Mucosa of descending colon (tissue), 3 donors: ENCODE measurements around the gene CLDN19. TPM values are rescaled to one million over a fixed set of nuclear protein-coding genes. Genes with fewer than 3 reads are reported as not detected.

Source experiments
- ATAC-seq: fragments of 200-7000 bp; cut with Tn5 transposase; one replicate; pipeline ENCODE4 v1.9.1; 2020; ENCODE audit warnings: mild to moderate bottlenecking, moderate library complexity
- DNase-seq, 3 donors: peaks; one replicate each; pipeline ENCODE4 v3.0.0-alpha.2; 2020
- H3K36me3 ChIP-seq: fragments of 200-600 bp; one replicate; pipeline ENCODE4 v1.8.0; 2021; ENCODE audit warnings: low read depth, mild to moderate bottlenecking
- H3K4me1 ChIP-seq: fragments of 200-600 bp; one replicate; pipeline ENCODE4 v1.8.0; 2021; ENCODE audit warnings: low read depth, mild to moderate bottlenecking
- H3K4me3 ChIP-seq: fragments of 200-600 bp; one replicate; pipeline ENCODE4 v1.8.0; 2021; ENCODE audit warnings: mild to moderate bottlenecking
- H3K9me3 ChIP-seq: fragments of 200-600 bp; one replicate; pipeline ENCODE4 v1.8.0; 2021; ENCODE audit warnings: mild to moderate bottlenecking
- CTCF ChIP-seq: fragments of 200-600 bp; IDR thresholded peaks from one replicate; pipeline ENCODE4 v1.8.0; 2022; ENCODE audit warnings: antibody characterized with exemption, mild to moderate bottlenecking
- intact Hi-C, 2 donors: fragments of 100-400 bp; cut with DNase I in 1 of 2; cut with micrococcal nuclease in 1 of 2; formaldehyde crosslinking; loops; one replicate each; pipeline versions ENCODE4 v1.11.0 to v1.11.1; 2022; cut with DNase I, micrococcal nuclease
- total RNA-seq, 3 donors: library from RNA; stranded (reverse); fragmentation: NEBNext Ultra II Directional in 2 of 3; extraction: Animal tissue kit (Norgen Biotek cat#: 25700) in 2 of 3; gene quantifications; one replicate each; pipeline versions ENCODE4 v1.2.1 to v1.2.4, GENCODE V29; 2021 to 2023
- donor health status: DM: no; HTN: no; CAD: no; lungs with moderate emphysema.
- donor health status: DM: no; HTN: no; CAD: no.
- donor health status: DM: no; HTN: yes; CAD: no.

Gene CLDN19
- total RNA-seq, 3 donors from 2014 or later = 0.09 TPM; not detected in 2

DNA sequence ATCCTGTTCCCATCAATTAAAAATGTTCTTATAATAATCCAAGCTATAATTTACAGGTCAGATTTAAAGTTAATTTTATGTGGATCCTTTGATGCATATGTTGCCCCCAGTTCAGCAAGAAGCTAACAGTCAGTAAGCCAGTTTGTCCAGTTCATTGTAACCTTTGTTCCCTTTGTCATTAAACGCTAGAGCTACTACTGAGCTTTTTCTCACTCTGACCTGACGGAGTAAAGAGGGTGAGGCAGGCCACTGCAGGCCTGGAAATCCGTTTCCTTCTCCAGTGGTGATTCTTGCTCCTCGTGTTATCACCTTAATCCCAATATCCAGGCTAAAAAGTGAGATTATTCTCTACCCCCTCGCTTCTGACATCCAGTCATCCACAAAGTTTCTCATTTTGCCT lies 47.6 kb downstream of the CLDN19 start:
- intact Hi-C loops = no loop called here
- ATAC-seq (peak; percentile 92), DNase-seq (peak in 1 of 3 donors; percentile 69)
- Histone ChIP-seq H3K36me3 (no peaks in the 10 kb centered on the region), H3K4me1 (peaks cover 51% of the 10 kb centered on the region), H3K4me3 (no peak overlapping the region), H3K9me3 (no peaks in the 10 kb centered on the region)
- no peak for TF ChIP-seq CTCF

DNA sequence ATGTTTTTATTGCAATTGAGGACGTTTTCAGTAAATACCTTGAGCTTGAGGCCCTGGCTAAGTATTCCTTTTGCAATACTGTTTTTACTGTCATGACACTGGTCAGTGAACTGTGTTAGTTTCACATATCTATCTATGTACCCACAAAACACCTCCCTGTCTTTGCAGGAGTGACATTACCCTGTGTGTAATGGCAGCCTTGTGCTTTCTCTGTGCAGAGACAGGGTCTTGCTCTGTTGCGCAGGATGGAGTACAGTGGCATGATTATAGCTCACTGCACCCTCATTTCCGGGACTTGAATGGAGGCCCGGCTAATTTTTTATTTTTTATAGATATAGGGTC lies 48.9 kb downstream of the CLDN19 start:
- no peak for TF ChIP-seq CTCF
- H3K4me1 ChIP-seq = peaks cover 64% of the 10 kb centered on the region
- intact Hi-C loops = no loop called here
- ATAC-seq = no peak
- H3K36me3 ChIP-seq = no peaks in the 10 kb centered on the region
- no peak overlapping the region for H3K4me3 ChIP-seq
- H3K9me3 ChIP-seq = no peaks in the 10 kb centered on the region
- DNase-seq = no peak

DNA sequence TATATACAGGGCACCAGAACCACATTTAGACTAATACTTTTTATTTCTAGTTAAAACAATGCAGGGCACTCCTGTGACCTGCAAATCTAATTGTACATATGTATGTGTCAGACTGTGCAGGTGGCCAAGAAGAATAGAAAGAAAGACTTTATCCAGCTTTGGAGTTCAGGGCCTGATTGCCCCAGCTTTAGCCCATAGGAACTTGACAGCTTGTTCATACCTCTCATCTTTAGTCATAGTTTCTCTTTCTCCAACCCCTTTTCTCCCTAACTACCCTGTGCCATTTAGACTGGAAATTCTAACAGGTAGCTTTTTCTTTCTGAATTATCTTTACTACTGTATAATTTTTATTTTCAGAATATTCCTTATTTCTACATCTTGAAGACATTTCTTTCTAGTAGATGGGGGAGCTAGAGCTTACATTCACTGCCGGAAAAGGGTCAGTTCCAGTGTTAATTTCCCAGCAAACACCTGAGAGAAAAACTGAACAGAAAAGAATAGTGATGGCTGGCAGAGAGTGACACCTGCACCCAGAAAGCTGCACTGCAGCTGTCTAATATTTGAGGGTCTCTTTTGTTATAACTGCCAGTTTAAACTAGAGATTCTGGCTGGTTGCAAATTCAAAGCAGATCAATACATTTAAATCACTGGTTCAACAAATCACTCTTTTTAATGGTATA lies 49.4 kb downstream of the CLDN19 start:
- DNase-seq = no peak
- no peaks in the 10 kb centered on the region for H3K36me3 ChIP-seq
- H3K4me1 ChIP-seq = peaks cover 69% of the 10 kb centered on the region
- no peak for ATAC-seq
- H3K9me3 ChIP-seq = no peaks in the 10 kb centered on the region
- TF ChIP-seq CTCF = no peak
- H3K4me3 ChIP-seq = no peak overlapping the region
- intact Hi-C loops = no loop called here

DNA sequence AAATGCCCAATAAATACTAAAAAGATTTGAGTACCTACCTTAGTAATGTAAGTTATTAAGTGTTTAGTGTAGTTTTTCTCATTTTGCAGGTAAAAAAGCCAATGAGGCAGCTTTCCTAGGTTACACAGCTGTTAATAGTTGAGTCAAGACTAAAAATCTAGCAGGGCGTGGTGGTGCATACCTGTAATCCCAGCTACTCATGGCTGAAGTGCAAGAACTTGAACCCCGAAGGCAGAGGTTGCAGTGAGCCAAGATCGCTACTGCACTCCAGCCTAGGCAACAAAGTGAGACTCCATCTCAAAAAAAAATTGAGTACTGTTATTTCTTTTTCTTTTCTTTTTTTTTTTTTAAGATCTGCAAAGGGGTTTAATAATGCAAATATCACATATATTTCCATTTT lies 50.1 kb downstream of the CLDN19 start:
- no peak for TF ChIP-seq CTCF
- Histone ChIP-seq H3K36me3 (no peaks in the 10 kb centered on the region), H3K4me3 (no peak overlapping the region), H3K4me1 (peaks cover 73% of the 10 kb centered on the region), H3K9me3 (no peaks in the 10 kb centered on the region)
- ATAC-seq (no peak), DNase-seq (peak in 1 of 3 donors; percentile 18)
- intact Hi-C loops = no loop called here

- Histone ChIP-seq H3K4me3 (no peak overlapping the region), H3K4me1 (peaks cover 73% of the 10 kb centered on the region), H3K9me3 (no peaks in the 10 kb centered on the region), H3K36me3 (no peaks in the 10 kb centered on the region)
- ATAC-seq (no peak), DNase-seq (no peak)
- no peak for TF ChIP-seq CTCF
- intact Hi-C loops = no loop called here
Observed at GRCh38 chr1:42686418-42686817, 53.6 kb downstream of the CLDN19 start.

- peaks cover 65% of the 10 kb centered on the region for H3K4me1 ChIP-seq
- no peaks in the 10 kb centered on the region for H3K36me3 ChIP-seq
- DNase-seq (peak in 1 of 3 donors; percentile 23), ATAC-seq (no peak)
- H3K4me3 ChIP-seq = no peak overlapping the region
- no peak for TF ChIP-seq CTCF
- intact Hi-C loops = no loop called here
- no peaks in the 10 kb centered on the region for H3K9me3 ChIP-seq
Observed at GRCh38 chr1:42684139-42684538, 55.9 kb downstream of the CLDN19 start.
